Activated naive CD4-positive, alpha-beta T cell treated with anti-CD3 and anti-CD28 coated beads, Interleukin-2, amount 50 U/mL, for 72 hours (primary cell): ENCODE data around the gene OPCML. TPM values are rescaled to one million over a fixed set of nuclear protein-coding genes. Genes with fewer than 3 reads are reported as not detected.
A peak's percentile ranks its signal among the peaks of the same experiment; 100 is the strongest.

Experiments
- ATAC-seq, 2 donors: fragments of 150-1000 bp; cut with Tn5 transposase; 2 replicates each; pipeline ENCODE4 v1.10.0; 2021; ENCODE audit warnings: mild to moderate bottlenecking in 2 of 2, moderate library complexity in 2 of 2
- DNase-seq, 2 donors: peaks; one replicate each; pipeline ENCODE4 v3.0.0; 2021 to 2022; ENCODE audit warnings: low spot score in 2 of 2
- H3K27ac Mint-ChIP-seq, 2 donors: one replicate each; pipeline ENCODE4 v1.8.0; 2022; ENCODE audit warnings: mild to moderate bottlenecking in 2 of 2, mixed read lengths in 2 of 2
- H3K36me3 Mint-ChIP-seq, 2 donors: one replicate each; pipeline ENCODE4 v1.8.0; 2022; ENCODE audit warnings: mixed read lengths in 2 of 2
- H3K9me3 Mint-ChIP-seq, 2 donors: one replicate each; pipeline ENCODE4 v1.8.0; 2022; ENCODE audit warnings: mixed read lengths in 2 of 2
- total RNA-seq, 2 donors: library from RNA; stranded (reverse); gene quantifications; one replicate each; pipeline ENCODE4 v1.2.3, GENCODE V29; 2022

The OPCML gene
- total RNA-seq, 2 donors from 2014 or later, result not detected

DNA sequence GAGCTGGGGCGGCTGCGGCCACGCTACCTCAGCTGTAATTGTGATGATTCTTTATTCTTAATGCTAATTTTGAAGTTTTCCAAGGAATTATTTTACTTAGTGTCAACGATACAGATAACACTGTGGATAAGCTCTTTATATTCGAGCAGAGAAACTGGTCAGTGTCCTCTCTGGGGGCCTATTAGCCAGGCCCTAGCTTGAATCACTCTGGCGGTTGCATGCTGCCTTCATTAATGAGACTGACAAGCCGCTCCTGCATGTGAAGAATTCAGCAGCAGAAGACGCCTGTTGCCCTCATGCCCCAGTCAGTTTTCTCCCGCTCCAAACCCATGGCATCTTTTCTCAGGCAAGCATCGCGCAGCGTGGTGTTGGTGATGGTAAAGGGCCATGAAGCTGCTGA lies 851.7 kb downstream of the OPCML start:
- Mint-ChIP-seq H3K36me3 (no peaks in the 10 kb centered on the region), H3K9me3 (peaks cover 0 to 4% of the 10 kb centered on the region in 2 donors), H3K27ac (no peak overlapping the region)
- DNase-seq (no peak), ATAC-seq (no peak)

DNA sequence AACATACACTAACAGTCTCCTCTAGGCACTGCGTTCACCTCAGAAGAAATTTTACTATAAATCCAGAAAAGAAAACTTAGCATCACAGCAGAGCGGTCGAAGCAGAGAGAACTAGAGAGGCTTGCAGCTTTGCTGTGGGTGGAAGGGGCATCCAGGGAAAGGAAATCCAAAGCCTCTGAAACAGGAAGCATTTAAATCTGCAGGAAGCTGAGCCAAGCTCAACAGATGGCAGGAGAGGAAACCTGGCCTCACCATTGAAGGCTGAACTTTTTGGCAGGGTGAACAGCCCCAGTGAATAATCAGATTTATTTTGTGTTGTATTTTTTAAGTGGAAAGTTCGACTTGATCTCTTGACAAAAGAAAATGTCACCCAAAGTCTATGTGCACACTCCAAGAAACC lies 858.1 kb downstream of the OPCML start:
- Mint-ChIP-seq H3K27ac (peak overlapping the region in 1 of 2 donors; percentile 17), H3K36me3 (no peaks in the 10 kb centered on the region), H3K9me3 (peaks cover 0 to 3% of the 10 kb centered on the region in 2 donors)
- ATAC-seq, result no peak
- no peak for DNase-seq

DNA sequence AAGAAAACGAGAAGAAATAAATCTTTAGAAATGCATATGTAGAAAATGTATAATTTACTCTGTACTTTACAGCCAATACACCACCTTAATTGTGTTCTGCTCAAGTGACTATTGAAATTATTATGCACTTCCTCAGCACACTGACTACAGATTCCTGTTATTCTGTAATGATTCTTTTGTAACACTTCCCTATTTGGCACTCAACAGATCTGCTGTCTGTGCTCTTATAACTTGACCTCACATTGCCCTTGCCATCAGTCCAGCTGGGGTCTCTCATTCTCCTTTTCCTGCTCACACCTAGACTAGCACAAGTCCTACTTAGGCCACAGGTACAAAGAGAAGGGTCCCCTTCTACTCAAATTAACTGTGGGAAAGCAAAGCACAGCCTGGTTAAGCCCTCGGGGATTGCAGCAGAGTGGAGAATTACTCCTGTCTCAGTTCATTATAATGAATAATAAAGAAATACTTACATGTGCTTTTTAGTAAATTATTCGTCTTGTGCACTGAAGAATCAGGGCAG lies 860.4 kb downstream of the OPCML start:
- DNase-seq, result no peak
- H3K9me3 Mint-ChIP-seq, result peaks cover 0 to 10% of the 10 kb centered on the region in 2 donors
- H3K27ac Mint-ChIP-seq, result no peak overlapping the region
- no peaks in the 10 kb centered on the region for H3K36me3 Mint-ChIP-seq
- ATAC-seq, result no peak

DNA sequence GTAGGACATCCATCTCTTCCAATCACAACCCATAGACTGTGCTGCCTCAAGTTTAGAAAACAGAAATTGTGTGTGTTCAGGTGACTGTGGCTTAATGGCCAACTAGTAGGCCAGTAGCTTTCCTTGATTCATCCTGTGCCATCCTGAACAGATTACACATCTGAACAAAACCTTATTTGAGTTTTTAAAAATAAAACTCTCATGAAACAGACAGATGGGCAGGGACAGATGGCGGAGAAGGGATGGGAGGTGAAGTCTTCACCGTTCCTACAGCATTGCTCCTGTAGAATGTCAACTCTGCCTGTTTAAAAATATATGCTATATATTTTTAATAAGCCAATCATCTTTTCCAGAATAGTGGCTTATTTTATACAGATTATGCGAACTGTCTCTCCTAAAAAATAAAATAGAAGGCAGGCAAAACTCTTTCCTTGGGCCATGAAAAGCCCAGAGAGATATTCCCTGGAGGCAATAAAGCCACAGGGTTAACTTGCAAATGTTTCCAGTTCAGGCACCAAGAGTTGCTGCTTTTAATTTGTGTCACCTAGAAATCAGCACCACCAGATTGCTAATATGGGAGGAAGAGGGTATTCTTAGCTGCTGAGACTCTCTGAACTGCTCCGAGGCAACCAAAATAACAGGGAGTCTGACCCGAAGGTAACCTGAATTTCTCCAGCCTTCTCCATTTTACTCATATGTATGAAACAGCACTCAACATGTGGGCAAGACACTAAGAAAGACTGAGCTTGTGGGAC lies 861.2 kb downstream of the OPCML start:
- no peak overlapping the region for H3K27ac Mint-ChIP-seq
- no peak for ATAC-seq
- no peak for DNase-seq
- peaks cover 0 to 11% of the 10 kb centered on the region in 2 donors for H3K9me3 Mint-ChIP-seq
- no peaks in the 10 kb centered on the region for H3K36me3 Mint-ChIP-seq

DNA sequence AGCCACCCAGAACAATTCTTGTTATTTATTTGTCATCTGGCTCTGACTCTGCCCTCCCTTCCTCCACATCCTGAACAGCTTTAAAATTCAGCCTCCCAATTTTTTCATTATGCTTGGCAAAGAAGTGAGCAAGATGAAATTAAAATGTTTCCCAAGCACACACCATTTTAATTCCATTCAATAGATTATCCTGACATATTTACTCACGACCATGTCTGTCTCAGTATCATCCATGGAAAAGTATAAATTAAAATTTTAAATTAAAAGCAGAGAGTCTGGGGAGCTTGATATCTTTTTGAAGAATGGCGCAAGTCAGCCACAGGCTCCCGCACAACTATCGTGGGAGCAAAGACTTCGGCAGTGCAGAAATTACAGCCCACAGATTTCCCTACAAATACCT lies 862.4 kb downstream of the OPCML start:
- Mint-ChIP-seq H3K36me3 (no peaks in the 10 kb centered on the region), H3K27ac (no peak overlapping the region), H3K9me3 (peaks cover under 1 to 13% of the 10 kb centered on the region in 2 donors)
- DNase-seq (no peak), ATAC-seq (no peak)

DNA sequence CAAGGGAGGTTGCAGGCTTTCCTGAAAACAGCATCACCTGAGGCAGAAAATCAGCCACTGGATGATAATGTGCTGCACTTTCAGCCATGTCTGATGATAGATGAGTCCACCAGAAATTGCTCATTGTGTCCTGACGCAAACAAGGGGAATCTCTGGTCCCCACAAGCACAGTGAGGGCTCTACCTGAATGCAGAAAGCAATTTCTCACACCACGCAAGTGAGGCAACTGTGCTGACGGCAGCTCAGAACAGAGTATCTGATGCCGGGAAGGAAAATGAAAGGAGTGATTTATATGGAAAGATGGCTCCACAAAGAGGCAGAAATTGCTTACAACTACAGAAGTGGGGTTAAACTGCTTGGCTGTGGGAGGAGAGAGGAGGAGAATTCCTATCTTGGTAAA lies 867.1 kb downstream of the OPCML start:
- Mint-ChIP-seq H3K9me3 (peaks cover 4 to 10% of the 10 kb centered on the region in 2 donors), H3K36me3 (no peaks in the 10 kb centered on the region), H3K27ac (no peak overlapping the region)
- no peak for ATAC-seq
- DNase-seq, result no peak

DNA sequence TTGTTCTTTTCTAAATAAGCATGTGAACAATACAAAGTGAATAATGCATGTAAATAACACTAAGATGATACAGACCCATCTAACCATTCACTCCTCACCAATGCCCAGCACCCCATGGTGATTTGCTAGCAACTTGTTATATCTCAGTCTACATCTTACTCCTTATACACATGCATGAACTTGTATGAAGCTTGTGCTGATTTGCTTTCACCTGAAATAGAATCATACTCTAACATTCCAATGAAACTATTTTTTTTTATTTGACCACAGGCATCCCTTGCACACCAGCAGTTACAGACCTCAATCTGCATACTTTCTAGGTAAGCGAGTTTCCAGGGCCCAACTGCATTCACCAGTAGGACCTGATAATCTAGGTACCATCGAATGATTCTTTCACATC lies 873.6 kb downstream of the OPCML start:
- ATAC-seq (no peak), DNase-seq (no peak)
- no peak overlapping the region for H3K27ac Mint-ChIP-seq
- H3K36me3 Mint-ChIP-seq, result no peaks in the 10 kb centered on the region
- no peaks in the 10 kb centered on the region for H3K9me3 Mint-ChIP-seq

DNA sequence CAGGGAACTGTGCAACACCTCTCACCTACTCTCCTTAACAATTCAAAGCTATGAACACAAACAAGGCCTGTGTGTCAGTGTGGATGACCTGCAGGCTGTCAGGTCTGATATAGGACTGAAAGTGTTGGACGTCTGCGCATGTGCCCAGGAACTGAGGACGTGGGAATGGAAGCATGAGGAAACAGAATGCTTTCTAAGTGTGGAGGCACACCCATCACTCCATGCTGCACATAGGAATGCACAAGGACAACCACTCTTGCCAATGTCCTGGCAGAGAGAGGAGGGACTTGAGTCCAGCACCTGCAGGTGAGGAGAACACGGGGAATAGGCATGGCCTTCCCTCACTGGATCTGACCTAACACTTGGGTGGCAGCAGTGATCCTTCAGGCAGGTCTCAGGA lies 874.3 kb downstream of the OPCML start:
- Mint-ChIP-seq H3K36me3 (no peaks in the 10 kb centered on the region), H3K9me3 (no peaks in the 10 kb centered on the region), H3K27ac (no peak overlapping the region)
- no peak for DNase-seq
- no peak for ATAC-seq

DNA sequence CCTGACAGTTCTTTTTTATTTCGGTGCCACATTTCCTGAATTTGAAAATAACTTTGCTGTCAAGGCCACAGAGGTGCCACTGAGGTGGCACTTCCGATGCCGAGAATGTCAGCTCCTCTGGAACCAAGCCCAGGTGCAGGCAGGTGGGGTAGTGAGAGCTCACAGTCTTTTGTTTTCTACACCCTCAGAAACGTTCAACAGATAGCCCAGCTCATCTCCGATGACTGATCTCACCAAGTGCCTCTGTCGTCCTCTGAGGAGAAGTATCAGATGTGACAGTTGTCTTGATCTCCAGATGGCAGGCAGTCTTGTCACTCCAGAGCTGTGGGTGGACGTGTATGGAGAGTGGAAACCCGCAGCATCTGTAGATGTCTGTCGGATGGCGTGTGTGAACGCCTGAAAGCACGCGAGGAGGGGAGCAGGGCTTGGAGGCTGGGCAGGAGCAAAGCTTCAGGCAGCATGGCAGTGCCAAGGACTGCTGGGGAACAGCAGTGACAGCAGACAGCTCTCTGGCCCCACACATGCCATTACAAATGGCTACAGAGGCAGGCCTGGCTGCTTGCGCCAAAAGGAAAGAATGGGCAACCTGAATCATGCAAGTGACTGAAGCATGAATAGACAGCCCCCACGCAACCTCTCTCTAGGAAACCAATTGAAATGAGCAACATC lies 877.0 kb downstream of the OPCML start:
- H3K9me3 Mint-ChIP-seq, result no peaks in the 10 kb centered on the region
- DNase-seq (no peak), ATAC-seq (no peak)
- H3K27ac Mint-ChIP-seq, result no peak overlapping the region
- H3K36me3 Mint-ChIP-seq, result no peaks in the 10 kb centered on the region

DNA sequence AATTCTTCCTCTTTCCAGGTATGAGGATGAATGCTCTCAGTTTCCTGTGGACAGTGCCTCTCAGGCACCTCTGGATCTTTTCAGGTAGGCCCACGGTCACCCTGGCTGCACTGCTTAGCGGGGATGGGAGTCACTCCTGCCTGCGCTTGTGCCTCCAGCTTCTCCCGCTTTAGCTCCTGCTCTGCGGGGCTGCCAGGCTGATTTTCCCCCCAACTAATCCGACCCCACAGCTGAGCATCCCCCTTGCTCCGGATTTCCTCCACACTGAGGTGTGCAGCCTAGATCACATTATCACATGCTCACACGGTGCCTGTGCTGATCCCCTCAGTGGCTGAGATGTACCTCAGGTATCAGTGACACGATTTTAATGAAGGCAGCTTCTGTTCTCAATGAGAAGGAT lies 879.1 kb downstream of the OPCML start:
- H3K27ac Mint-ChIP-seq, result no peak overlapping the region
- H3K9me3 Mint-ChIP-seq, result no peaks in the 10 kb centered on the region
- H3K36me3 Mint-ChIP-seq, result no peaks in the 10 kb centered on the region

DNA sequence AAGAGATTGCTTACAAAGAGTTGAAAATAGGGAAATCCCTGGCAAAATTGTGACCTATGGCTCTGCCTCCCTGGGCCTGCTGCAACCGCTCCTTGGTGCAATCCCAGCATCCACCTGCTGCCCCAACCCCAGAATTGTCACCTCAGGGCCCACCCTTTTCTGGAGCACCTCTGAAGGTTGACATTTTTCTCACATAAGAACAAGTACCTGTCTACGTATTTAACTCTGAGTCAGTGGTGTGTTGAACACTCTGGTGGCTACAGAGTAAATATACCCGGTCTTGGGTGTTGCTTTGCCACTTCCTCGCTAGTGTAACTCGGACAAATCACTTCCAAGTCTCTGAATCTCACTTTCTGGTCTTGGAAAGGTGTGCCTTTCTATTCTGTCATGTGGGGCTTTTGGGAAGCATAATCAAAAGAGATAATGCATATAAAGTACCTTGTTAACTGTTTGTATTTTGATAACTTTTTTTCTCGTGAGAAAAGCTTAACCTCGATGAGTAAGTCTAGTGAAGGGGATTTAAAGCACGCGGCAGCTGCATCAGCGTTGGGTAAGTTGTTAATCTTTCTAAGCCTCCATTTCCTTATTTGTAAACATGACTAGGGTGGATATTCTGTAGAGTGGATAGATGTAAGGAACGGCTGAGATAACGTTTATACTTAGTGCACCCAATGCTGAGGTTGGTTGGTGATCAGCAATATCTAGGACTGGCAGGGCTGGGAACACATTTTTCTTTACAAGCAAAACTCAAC lies 881.2 kb downstream of the OPCML start:
- ATAC-seq, result no peak
- Mint-ChIP-seq H3K36me3 (no peaks in the 10 kb centered on the region), H3K27ac (no peak overlapping the region), H3K9me3 (peaks cover 4 to 5% of the 10 kb centered on the region in 2 donors)
- DNase-seq, result no peak

More for the DNA sequence above, 879.1 kb downstream of the OPCML start:
- DNase-seq (no peak), ATAC-seq (no peak)

DNA sequence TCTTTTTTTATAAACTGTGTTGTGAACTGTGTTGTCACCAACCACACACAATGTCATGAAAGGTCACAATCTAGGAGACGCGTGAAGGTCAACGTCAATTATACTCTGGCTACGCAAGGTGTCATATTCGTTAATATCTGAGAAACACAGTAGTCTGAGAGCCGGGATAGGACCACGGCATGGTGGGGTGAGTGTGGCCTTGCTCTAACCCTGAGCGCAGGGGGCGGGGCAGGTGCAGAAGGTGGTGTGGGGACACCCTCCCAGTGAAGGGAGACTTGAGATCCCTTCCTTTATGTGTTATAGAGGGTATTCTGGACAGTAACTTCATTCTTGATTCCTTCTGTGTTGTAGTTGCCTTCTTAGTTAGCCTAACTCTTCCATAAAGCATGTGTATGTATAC lies 883.0 kb downstream of the OPCML start:
- peaks cover 5 to 8% of the 10 kb centered on the region in 2 donors for H3K9me3 Mint-ChIP-seq
- DNase-seq (no peak), ATAC-seq (no peak)
- no peaks in the 10 kb centered on the region for H3K36me3 Mint-ChIP-seq
- no peak overlapping the region for H3K27ac Mint-ChIP-seq

DNA sequence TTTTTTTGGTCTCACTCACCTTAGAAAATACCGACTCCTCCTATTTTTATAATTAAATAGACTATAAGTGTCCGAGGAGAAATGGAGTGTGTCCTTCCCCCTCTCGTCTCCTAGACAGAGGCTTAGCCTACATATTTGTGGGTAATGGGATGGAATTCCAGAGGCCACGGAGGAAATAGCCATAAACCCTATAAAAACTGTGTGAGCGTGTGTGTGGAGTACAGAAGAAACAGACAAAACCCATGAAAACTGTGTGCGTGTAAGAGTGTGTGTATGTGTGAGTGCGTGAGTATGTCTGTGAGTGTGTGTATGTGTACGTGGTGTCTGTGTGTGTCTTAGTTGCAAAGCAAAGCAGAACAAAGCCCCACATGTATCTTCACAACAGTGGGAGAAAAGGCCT lies 883.5 kb downstream of the OPCML start:
- Mint-ChIP-seq H3K9me3 (peaks cover 5 to 8% of the 10 kb centered on the region in 2 donors), H3K36me3 (no peaks in the 10 kb centered on the region), H3K27ac (no peak overlapping the region)
- DNase-seq, result no peak
- no peak for ATAC-seq

DNA sequence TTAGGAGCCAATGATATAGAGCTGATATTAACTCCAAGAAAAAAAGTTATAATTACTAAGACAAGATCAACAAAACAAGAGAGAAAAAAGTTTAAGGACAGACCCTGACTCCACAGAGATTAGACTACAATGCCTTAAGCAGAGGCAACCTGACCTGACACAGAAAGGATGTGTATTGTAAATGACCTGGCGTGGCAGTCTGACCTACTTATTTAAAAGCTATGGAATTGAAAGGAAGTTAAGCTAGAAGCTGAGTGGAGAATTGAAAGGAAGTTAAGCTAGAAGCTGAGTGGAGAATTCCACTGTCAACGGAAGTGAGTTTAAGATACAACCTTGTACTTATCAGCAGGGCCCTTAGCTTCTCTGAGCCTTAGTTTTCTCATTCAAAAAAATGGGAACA lies 885.4 kb downstream of the OPCML start:
- no peak for DNase-seq
- H3K9me3 Mint-ChIP-seq, result peaks cover 5 to 8% of the 10 kb centered on the region in 2 donors
- H3K27ac Mint-ChIP-seq, result no peak overlapping the region
- no peak for ATAC-seq
- H3K36me3 Mint-ChIP-seq, result no peaks in the 10 kb centered on the region

DNA sequence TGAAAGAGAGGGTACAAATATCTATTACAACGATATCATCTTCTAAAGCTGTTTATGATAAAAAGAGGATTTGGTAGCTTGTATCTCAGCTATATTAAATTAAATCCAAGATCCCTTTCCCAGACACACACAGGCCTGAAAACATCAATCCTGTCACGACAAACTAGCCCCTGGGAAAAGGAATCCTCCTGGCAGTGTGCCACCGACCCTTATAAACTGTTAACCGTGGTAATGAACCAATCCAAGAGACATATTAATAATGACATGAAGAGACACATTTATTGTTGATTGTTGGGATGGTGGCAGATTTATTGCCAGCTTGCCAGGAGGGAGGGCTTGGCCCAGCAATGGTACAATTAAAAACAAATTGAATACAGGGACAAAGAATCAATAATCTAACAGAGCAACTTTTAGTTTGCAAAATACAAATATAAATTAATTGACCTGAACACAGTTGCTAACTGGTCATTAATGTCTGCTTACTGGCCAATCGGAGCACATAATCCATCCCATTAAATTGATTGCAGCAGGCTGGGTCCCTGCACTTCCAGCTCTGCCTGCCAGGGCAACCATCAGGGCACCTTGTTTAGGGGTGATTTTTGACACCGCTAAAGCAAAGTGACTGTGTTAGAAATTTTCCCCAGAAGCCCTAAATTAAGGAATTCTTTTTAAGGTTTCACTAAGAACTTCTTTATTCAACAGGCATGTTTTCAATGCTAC lies 887.6 kb downstream of the OPCML start:
- Mint-ChIP-seq H3K36me3 (no peaks in the 10 kb centered on the region), H3K27ac (no peak overlapping the region), H3K9me3 (peaks cover 5 to 8% of the 10 kb centered on the region in 2 donors)
- ATAC-seq, result no peak
- DNase-seq, result no peak

DNA sequence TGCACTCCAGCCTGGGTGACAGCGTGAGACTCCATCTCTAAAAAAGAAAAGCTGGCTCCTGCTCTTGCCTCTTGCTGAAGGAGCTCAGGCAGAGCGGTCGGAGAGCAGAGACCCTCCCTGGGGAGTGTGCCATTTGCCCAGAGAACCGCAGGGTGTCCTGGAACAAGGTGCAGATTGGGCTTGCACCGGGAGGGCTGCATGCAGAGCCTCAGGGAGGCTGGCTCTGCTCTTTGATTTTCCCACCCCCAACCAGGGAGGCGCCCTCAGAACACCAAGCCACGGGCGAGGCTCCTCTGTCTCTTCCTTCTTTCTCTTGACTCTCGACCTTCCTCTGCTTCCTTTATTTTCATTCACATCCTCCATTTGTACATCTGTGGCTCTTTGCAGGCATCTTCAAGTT lies 889.1 kb downstream of the OPCML start:
- H3K27ac Mint-ChIP-seq, result no peak overlapping the region
- no peak for ATAC-seq
- H3K9me3 Mint-ChIP-seq, result peaks cover 5 to 8% of the 10 kb centered on the region in 2 donors
- DNase-seq, result no peak
- H3K36me3 Mint-ChIP-seq, result no peaks in the 10 kb centered on the region

DNA sequence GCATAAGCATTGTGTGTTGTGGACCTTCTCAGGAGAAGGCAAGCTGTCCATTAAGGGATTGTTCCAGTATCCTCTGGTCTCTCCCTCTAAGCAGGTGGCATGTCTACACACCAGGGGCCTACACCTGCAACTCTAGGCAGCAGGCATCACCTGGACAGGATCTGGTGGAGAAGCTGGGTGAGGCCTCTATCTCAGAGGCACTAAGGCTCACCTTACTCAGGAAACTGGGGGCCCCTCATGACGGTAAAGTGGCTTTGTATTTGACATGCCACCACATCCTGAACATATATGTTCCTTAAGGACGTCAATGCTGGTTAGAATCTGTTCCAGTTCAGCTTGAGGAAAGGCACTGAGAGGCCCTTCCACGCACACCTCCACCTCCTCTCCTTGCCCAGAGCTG lies 891.3 kb downstream of the OPCML start:
- Mint-ChIP-seq H3K9me3 (peaks cover 0 to 4% of the 10 kb centered on the region in 2 donors), H3K36me3 (no peaks in the 10 kb centered on the region), H3K27ac (no peak overlapping the region)
- ATAC-seq (no peak), DNase-seq (no peak)
